GM19324 (cell line): ENCODE results near the gene CYP2J2.
"Not testable (repeated sequence)": the region's sequence is repeated elsewhere in the genome, so short reads cannot be mapped to it uniquely, and the experiment has no call there.

Experiments used
- ATAC-seq: cut with Tn5 transposase; IDR thresholded peaks from one replicate; pipeline ENCODE4 v1.9.1; 2021; ENCODE audit warnings: mild to moderate bottlenecking, moderate library complexity; ENCODE audit not compliant: unreplicated experiment, low FRiP score

The CYP2J2 gene, protein sequence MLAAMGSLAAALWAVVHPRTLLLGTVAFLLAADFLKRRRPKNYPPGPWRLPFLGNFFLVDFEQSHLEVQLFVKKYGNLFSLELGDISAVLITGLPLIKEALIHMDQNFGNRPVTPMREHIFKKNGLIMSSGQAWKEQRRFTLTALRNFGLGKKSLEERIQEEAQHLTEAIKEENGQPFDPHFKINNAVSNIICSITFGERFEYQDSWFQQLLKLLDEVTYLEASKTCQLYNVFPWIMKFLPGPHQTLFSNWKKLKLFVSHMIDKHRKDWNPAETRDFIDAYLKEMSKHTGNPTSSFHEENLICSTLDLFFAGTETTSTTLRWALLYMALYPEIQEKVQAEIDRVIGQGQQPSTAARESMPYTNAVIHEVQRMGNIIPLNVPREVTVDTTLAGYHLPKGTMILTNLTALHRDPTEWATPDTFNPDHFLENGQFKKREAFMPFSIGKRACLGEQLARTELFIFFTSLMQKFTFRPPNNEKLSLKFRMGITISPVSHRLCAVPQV

GRCh38 chr1:59926381-59927123 lies at the start of gene CYP2J2:
TSS of gene CYP2J2 (minus strand) at chr1:59926773. CDS start at chr1:59926746, 27 bp downstream.
- peak; percentile 95 for ATAC-seq

DNA sequence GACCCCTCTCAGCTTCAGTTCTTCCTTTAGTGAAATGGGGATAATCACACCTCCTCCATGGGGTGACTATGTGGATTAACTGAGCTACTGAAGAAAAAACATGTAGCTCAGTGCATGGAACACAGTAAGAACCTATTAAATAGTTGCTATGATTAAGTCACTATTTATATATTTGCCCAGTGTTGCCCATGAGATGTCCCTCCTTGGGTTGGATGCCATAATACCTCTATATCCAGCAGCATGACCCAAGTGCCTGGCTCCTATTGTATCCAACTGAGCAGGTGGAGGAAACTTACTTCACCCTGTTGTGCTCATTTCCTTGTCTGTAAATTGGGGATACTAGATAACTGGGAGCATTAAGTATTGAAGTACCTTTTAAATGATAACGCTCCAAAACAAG lies 47.1 kb upstream of the CYP2J2 start:
- no peak for ATAC-seq

- ATAC-seq = no peak
Observed at GRCh38 chr1:59972216-59972927, 45.8 kb upstream of the CYP2J2 start.

GRCh38 chr1:59971464-59971911 lies 44.9 kb upstream of the CYP2J2 start:
- no peak for ATAC-seq

DNA sequence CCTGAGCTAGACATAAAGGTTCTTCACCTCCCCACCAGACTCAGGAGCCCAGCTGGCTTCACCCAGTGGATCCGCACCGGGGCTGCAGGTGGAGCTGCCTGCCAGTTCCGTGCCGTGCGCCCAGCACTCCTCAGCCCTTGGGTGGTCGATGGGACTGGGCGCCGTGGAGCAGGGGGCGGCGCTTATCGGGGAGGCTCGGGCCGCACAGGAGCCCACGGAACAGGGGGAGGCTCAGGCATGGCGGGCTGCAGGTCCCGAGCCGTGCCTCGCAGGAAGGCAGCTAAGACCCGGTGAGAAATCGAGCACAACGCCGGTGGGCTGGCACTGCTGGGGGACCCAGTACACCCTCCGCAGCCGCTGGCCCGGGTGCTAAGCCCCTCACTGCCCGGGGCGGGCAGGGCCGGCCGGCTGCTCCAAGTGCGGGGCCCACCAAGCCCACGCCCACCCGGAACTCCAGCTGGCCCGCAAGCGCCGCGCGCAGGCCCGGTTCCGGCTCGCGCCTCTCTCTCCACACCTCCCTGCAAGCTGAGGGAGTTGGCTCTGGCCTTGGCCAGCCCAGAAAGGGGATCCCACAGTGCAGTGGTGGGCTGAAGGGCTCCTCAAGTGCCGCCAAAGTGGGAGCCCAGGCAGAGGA lies 43.1 kb upstream of the CYP2J2 start:
- not testable (repeated sequence) for ATAC-seq

- not testable (repeated sequence) for ATAC-seq
Observed at GRCh38 chr1:59968746-59969145, 42.2 kb upstream of the CYP2J2 start.

DNA sequence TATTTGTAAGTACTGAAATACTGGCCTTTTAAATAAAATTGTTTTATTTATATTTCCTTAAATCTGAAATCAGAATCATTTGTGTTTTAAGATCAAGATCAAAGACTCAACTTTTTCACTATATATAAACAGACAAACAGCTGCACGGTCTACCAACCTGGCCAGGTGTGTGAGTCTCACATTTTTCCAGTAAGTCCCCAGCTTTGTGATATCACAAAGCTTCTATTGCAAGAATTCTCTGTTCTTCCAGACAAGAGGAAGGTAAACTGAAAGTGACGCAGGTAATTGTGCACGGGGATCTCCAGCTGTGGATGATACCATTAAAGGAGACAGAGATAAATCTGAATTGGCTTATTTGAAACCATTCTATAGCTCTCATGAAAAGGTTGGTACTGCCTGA lies 41.2 kb upstream of the CYP2J2 start:
- no peak for ATAC-seq

- ATAC-seq = no peak
Observed at GRCh38 chr1:59967141-59967697, 40.6 kb upstream of the CYP2J2 start.

DNA sequence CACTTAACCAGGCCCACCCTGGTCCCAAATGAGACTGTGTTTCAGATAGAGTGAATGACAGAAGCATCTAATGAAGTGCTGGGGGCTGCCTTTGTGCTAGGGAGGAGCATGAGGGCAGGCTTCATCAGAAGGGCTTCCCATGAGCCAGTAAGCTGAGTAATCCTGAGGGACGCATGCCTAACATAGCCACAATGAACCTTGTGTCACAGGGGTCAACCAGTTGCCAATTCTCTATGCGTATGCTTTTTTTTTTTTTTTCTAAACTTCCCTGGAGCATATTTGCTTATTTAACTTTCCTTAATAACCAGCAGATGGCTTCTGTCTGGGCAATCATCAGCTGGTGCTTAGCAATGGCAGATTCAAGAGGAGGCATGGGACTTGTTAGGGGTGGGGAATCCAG lies 25.5 kb upstream of the CYP2J2 start:
- no peak for ATAC-seq

DNA sequence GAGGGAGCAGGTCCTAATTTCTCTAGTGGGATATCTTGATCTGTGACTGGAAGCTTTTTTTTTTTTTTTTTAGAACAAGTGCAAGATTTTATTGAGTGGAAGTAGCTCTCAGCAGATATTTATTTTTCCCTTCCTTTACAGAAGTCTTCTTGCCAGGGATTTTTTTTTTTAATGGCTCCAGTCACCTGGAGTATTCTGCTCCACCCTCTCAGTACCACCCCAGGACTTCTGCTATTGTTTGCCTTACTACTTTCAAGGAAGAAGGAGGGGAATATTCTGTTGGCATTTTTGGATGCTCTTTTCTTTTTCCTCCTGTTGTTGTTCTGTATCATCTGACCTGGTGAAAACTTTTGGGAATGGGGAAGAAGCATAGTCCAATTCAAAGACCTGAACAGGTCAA lies 23.1 kb upstream of the CYP2J2 start:
- no peak for ATAC-seq

DNA sequence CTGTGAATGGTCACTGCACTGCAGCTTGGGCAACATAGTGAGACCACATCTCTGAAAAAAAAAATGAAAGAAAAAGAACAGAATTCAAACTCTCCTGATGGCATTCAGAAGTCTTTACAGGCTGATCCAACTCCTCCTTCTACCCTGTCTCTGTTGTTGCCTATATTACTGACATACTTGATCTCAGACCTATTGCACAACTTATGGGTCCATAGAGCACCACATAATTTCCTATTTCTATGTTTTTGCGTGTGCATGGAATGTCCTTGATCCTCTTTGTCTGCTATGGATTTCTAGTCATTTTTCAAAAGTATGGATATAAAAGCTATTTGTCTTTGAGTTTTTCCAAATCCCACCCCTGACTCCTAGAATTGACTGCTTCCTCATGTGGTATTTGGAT lies 22.4 kb upstream of the CYP2J2 start:
- ATAC-seq = no peak

DNA sequence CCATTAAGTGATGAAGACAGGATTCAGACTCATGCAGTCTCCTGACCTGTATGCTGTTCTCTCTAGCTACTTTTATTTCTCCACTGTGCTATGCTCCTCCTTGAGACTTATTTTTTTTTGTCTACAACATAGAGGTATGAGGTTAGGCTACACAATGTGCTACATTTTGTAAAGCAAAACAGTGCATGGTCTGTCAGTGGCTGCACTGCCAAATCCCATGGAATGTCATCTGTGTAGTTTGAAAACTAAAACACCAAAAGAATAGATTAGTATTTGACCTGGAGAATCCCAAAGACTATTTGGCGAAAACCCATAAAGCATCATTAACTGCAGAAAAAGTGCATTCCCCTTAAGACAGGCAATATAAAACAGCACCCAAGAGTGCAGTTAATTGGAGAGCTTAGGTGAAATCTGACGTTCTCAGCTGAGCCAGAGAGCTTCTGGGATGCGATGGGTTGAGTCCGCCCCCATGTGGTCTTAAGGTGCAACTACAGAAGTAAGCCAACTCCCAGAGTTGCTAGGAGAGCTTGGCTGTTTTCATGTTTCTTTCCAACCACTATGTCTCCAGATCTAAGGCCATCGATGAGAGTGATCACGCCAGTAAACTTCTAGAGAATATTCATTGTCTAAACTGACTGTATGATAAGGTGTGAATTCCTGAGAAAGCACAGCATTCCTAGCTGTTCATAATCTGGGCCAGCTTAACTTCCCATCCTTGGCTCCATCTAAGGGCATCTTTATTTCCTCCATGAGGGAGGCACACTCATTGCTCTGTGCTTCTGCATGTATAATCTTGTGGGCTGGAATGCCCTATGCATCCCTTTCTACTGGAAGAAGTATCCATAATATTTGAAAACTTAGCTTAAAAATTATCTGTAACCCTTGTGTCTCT lies 20.7 kb upstream of the CYP2J2 start:
- ATAC-seq = peak; percentile 86

GRCh38 chr1:59945790-59946189 lies 19.2 kb upstream of the CYP2J2 start:
- ATAC-seq = no peak

DNA sequence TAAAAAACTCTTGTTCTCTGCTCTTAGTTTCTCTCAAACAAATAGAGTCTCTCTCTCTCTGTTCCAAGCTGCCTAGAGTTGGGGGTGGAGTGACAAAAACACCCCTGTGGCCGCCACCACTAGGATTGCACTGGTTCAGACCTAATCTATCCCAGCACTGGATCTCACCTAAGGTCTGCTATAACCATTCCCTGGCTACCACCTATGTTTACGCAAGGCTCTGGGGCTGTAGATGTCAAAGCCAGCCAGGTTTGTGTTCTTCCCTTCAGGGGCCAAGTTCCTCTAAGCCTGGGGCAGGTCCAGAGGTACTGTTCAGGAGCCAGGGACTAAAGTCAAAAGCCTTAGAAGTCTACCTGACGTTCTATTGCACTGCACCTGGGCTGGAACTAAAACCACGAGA lies 12.8 kb upstream of the CYP2J2 start:
- ATAC-seq = no peak

DNA sequence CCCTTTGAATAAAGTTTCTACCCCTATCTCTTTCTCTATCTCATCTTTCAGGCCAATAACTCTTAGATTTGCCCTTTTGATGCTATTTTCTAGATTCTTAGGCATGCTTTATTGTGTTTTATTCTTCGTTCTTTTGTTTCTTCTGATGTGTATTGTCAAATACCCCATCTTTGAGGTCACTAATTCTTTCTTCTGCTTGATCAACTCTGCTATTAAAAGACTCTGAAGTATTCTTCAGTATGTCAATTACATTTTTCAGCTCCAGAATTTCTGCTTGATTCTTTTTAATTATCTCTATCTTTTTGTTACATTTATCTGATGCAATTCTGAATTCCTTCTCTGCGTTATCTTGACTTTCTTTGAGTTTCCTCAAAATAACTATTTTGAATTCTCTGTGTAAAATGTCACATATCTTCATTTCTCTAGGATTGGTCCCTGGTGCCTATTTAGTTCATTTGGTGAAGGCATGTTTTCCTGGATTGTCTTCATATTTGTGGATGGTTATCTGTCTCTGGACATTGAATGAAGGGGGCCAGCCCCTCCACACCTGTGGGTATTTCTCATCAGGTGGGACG lies 11.2 kb upstream of the CYP2J2 start:
- no peak for ATAC-seq

DNA sequence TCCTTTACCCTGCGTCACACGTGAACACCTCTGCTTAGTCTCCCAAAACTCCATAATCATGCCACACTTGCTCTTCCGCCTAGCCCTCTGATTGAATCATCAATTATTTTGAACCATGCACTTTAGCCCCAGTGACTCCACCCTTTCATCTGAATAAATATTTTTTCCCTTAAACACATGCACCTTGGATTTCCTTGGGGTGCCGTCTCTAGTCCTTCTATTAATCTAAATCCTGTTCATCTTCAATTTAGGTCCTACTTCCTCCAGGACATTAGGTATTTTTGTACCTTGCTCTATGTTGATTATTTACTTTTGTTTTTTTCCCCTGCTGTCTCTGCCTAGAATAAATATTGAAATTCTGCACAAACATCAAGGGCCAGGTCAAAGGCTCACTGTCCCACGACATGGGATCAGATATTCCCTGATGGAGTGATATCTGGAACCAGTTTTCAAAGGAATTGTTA lies 9.8 kb upstream of the CYP2J2 start:
- ATAC-seq = no peak

DNA sequence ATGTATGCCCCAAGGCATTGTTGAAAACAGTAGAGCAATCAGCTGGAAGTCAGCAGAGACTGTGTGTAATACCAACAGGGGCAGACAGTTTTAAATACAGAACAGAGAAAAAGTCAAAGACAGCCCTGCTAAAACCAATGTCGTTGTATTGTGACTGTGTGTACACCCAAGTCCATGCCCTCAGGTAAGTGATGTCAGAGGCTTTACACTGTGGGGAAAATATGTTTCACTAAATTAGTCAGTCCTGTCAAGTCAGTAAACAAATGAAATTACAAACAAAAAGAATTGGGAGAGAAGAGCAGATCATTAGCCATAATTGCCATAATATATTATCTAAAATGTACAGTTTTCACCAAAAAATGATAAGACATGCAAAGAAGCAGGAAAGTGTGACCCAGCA lies 2.4 kb upstream of the CYP2J2 start:
- no peak for ATAC-seq

DNA sequence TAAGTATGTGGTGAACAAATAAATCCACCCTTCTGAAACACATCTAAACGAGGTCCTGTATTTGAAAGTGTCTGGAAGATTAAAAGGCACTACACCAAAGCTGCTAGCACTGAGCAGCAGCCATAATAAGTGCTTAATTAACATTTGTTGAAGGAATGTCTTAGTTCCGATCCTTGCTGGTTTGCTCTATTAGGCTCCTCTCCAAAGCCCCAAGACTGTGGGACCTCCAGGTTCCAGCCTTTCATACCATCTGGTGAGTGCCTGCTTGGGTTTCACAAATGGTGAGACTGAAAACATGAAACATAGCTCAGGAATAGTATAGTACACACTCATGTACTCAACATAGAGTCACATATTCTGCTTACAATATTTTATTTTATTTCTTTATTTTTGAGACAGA lies 640 bp upstream of the CYP2J2 start:
- no peak for ATAC-seq

GRCh38 chr1:59924653-59925052 lies 1.9 kb downstream of the CYP2J2 start:
- ATAC-seq = no peak
